Esophagus (tissue), 2 donors: ENCODE data around the gene AHDC1. TPM values are rescaled to one million over a fixed set of nuclear protein-coding genes. Genes with fewer than 3 reads are reported as not detected.
"Not testable (repeated sequence)": the region's sequence is repeated elsewhere in the genome, so short reads cannot be mapped to it uniquely, and the experiment has no call there.

Experiments
- H3K27ac ChIP-seq, 2 donors: one replicate each; pipeline ENCODE4 v1.5.1; 2013; ENCODE audit warnings: low read depth in 2 of 2, mild to moderate bottlenecking in 2 of 2, inconsistent platforms in 1 of 2, low read length in 1 of 2, moderate library complexity in 1 of 2
- H3K27me3 ChIP-seq, 2 donors: one replicate each; pipeline ENCODE4 v1.6.1; 2013; ENCODE audit warnings: low read length in 2 of 2, control low read depth in 1 of 2, mild to moderate bottlenecking in 1 of 2; ENCODE audit not compliant: insufficient read depth in 2 of 2, control insufficient read depth in 1 of 2
- H3K36me3 ChIP-seq, 2 donors: one replicate each; pipeline ENCODE4 v1.6.1; 2013; ENCODE audit warnings: low read length in 1 of 2; ENCODE audit not compliant: control insufficient read depth in 2 of 2, insufficient read depth in 2 of 2
- H3K4me1 ChIP-seq, 2 donors: one replicate each; pipeline ENCODE4 v1.6.1; 2013; ENCODE audit warnings: low read length in 1 of 2; ENCODE audit not compliant: control insufficient read depth in 2 of 2, insufficient read depth in 2 of 2
- H3K4me3 ChIP-seq, 2 donors: one replicate each; pipeline ENCODE4 v1.5.1; 2013; ENCODE audit warnings: low read length in 2 of 2, mild to moderate bottlenecking in 2 of 2, low read depth in 1 of 2, moderate library complexity in 1 of 2
- H3K9me3 ChIP-seq, 2 donors: one replicate each; pipeline ENCODE4 v1.6.1; 2013; ENCODE audit warnings: mild to moderate bottlenecking in 2 of 2, low read depth in 1 of 2, low read length in 1 of 2, moderate library complexity in 1 of 2; ENCODE audit not compliant: control insufficient read depth in 2 of 2, insufficient read depth in 1 of 2
- WGBS, 2 donors: extraction: QIAGEN DNeasy Blood & Tissue Kit; methylation state at CpG; one replicate each; pipeline ENCODE4 v1.1.7; 2013; 5-methylcytosine and 5-hydroxymethylcytosine counted together
- polyA plus RNA-seq, 2 donors: library from polyadenylated mRNA; stranded (reverse); fragments of 200-250 nt; gene quantifications; one replicate each; pipeline ENCODE4 v1.2.3, GENCODE V29; 2013
- donor health status: healthy with polysubstance abuse.
- donor health status: Bipolar disorder and iron deficiency.

Gene AHDC1
- polyA plus RNA-seq, 2 donors = 24.7 to 58.4 TPM

DNA sequence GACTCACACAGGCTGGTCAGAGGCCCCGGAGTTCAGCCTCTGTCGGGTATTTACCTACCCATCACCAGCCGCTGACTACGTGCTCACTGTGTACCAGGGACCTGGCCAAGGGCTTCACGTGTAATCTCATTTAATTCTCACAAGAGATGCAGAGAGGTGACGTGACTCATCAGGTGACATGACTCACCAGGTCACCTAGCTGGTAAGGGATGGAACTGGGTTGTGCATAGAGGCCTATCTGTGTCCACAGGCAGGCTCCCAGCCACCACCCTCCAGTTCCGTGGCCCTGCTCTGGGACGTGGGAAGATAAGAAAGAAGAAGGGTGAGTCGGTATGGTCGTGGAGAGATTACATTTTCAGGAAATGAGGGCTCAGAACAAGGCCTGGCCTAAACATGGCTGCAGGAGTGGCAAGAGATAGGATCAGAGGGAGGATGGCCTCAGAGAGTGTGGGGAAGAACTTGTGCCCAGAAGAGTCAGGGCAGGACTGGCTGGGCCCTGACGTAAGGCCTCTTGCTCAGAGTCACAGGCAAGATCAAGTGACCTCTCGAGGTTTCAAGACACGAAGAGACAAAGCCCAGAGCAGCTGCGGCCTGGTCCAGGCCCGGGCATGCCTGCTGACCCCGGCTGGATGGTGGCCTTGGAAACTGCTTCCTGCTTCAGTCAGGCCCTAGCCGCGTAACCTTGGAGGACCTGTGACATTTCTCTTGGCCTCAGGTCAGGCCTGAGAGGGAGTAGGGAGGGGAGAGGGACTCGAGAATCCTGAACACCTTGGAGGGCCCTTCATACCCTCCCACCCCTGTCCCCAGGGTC is 61.3 kb downstream of the AHDC1 start:
- H3K36me3 ChIP-seq = peaks cover 2 to 19% of the 10 kb centered on the region in 2 donors
- no peak overlapping the region for H3K4me3 ChIP-seq
- peaks cover 4 to 48% of the 10 kb centered on the region in 2 donors for H3K4me1 ChIP-seq
- WGBS, 2 donors = 37 to 47% methylated on average over 19 of the region's 19 CpGs
- no peaks in the 10 kb centered on the region for H3K27me3 ChIP-seq
- H3K9me3 ChIP-seq = peaks cover 0 to under 1% of the 10 kb centered on the region in 2 donors
- H3K27ac ChIP-seq = peak overlapping the region; percentile 92 to 99

DNA sequence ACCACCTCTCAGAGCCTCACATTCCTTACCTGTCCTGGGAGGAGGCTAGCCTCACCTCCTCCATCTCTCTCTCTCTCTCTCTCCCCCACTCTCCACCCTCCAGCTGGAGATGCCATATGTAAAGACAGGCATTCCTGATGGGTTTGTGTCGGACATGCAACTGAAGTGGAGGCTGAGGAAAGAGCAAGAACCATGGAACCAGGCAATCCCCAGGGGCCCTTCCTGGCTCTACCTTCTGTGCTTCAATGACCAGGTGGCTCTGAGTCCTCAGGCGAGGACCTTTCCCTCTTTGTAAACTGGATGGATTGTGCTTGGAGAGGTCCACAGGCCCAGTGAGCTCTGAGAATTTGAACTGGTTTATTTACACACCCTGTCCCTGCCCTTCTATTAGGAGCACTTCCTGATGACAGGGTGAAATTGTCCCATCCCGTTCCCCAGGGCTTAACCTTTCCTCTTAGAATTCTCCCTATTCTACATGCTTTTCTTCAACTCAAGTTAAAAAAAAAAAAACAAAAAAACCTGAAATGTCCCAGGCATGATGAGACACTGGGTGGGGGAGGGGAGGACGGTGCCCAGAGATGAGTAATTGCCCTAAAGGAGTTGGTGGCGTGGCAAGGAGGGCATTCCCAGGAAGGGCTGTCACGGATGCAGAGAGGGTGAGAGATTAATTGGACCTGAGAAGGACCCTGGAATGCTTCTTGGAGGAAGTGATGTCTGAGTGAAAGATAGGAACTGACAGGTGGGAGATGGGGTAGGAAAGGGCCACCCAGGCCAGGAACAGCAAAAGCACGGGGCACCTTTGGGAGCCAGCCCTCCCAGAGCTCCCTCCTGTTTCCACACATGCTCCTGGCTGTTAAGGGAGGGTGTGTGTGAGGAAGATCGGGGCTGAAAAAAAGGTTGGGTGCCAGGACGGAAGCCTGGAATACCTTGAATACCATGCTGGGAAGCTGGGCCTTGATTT is 63.8 kb downstream of the AHDC1 start:
- Histone ChIP-seq H3K9me3 (no peaks in the 10 kb centered on the region), H3K27ac (peak overlapping the region; percentile 92 to 99), H3K4me1 (peaks cover 14 to 56% of the 10 kb centered on the region in 2 donors), H3K4me3 (no peak overlapping the region), H3K27me3 (no peaks in the 10 kb centered on the region), H3K36me3 (peaks cover 4 to 12% of the 10 kb centered on the region in 2 donors)
- 42 to 55% methylated on average over 9 of the region's 9 CpGs for WGBS, 2 donors

DNA sequence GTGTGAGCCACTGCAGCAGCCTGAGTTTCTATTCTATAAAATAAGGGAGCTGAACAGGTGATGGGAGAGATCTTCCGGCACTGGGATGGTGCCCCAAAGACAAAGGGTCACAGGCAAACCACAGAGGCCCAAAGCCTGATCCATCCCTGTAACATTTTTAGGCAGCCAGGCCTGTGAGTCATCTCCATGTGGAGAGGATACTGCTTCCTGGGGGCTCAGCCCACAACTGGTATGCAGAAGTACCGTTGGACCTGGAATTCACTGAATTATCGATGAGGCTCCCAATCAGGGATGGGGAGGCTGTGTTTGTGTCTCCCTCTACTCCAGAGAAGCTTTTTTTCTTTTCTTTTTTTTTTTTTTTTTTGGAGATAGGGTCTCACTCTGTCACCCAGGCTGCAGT is 65.2 kb downstream of the AHDC1 start:
- Histone ChIP-seq H3K9me3 (no peaks in the 10 kb centered on the region), H3K36me3 (peaks cover 4 to 9% of the 10 kb centered on the region in 2 donors), H3K4me3 (no peak overlapping the region), H3K27me3 (no peaks in the 10 kb centered on the region), H3K27ac (peak overlapping the region; percentile 75 to 99), H3K4me1 (peaks cover 14 to 48% of the 10 kb centered on the region in 2 donors)
- 27 to 60% methylated on average over 3 of the region's 3 CpGs for WGBS, 2 donors

DNA sequence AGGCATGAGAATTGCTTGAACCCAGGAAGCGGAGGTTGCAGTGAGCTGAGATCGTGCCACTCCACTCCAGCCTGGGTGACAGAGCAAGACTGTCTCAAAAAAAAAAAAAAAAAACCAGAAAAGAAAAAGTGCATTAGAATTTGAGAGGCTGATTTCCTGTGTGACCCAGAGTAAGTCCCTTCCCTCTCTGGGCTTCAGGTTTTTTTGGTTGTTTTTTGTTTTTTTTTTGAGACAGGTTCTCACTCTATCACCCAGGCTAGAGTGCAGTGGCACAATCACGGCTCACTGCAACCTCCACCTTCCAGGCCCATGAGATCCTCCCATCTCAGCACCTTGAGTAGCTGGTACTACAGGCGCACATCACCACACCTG is 65.7 kb downstream of the AHDC1 start:
- WGBS, 2 donors = 92 to 93% methylated on average over 4 of the region's 4 CpGs
- peaks cover 14 to 45% of the 10 kb centered on the region in 2 donors for H3K4me1 ChIP-seq
- H3K27me3 ChIP-seq, H3K4me3 ChIP-seq, H3K9me3 ChIP-seq: not testable (repeated sequence)
- peak overlapping the region; percentile 75 to 99 for H3K27ac ChIP-seq
- H3K36me3 ChIP-seq = peaks cover 4 to 12% of the 10 kb centered on the region in 2 donors

DNA sequence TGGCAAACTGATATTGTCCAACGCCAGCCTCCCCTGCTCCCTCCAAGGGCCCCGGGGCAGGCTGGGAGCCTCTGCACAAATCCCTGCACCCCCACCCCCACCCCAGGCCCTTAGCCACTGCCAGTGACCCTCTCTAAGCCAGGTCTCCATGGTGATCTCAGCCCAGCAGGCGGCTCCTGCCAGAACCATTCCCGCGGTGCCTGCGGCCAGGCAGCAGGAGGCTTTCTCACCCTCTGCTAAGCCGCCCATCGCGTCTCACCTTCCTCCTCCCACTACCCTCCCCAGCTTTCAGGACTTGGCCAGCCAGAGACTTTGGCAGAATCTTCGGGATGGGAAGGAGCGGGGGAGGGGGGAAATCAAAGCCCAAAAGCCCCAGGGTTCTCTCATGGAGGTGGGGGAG is 67.2 kb downstream of the AHDC1 start:
- Histone ChIP-seq H3K4me3 (no peak overlapping the region), H3K9me3 (no peaks in the 10 kb centered on the region)

DNA sequence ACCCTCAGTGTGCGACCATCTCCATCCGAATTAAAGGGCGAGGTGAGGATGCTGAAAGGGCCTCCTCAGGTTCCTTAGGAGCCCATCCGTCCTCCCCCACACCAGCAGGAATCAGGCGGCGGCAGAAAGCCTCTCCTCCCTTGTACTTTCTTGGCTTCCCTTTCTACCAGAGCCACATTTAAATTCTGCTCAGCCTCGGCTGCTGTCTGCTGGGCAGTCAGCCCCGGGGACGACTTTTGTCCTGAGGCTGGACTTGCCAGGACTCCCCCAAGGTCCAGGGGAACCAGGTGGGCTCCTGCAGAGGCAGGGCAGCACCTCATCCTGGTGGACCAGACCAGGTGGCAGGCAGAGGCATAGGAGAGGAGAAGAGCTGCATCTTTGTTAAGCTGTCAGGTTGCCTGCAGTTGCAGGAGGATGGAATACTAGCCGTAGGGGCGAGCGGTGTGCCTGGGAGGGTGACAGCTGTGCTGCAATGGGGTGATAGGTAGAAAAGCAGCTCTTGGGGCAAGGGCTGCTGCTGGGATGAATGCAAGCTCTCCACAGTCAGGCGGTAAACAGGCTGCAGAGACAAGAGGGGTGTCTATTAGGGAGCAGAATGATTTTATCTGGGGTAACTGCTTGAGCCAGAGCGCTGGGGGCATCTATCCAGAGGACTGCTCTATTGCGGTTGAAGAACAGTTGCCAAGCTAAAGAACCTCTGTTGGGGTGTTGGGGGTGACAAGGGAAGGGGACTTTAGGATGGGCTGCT is 67.8 kb downstream of the AHDC1 start:
- 46 to 57% methylated on average over 15 of the region's 15 CpGs for WGBS, 2 donors
- H3K9me3 ChIP-seq = no peaks in the 10 kb centered on the region
- H3K27me3 ChIP-seq = no peaks in the 10 kb centered on the region
- H3K36me3 ChIP-seq = peaks cover 4 to 21% of the 10 kb centered on the region in 2 donors
- peaks cover 12 to 40% of the 10 kb centered on the region in 2 donors for H3K4me1 ChIP-seq
- peak overlapping the region; percentile 95 to 99 for H3K27ac ChIP-seq
- H3K4me3 ChIP-seq = no peak overlapping the region

More for the DNA sequence above, 67.2 kb downstream of the AHDC1 start:
- H3K4me1 ChIP-seq = peaks cover 12 to 38% of the 10 kb centered on the region in 2 donors
- 27 to 30% methylated on average over 11 of the region's 11 CpGs for WGBS, 2 donors
- H3K27ac ChIP-seq = peak overlapping the region; percentile 95 to 99
- no peaks in the 10 kb centered on the region for H3K27me3 ChIP-seq
- peaks cover 4 to 23% of the 10 kb centered on the region in 2 donors for H3K36me3 ChIP-seq

DNA sequence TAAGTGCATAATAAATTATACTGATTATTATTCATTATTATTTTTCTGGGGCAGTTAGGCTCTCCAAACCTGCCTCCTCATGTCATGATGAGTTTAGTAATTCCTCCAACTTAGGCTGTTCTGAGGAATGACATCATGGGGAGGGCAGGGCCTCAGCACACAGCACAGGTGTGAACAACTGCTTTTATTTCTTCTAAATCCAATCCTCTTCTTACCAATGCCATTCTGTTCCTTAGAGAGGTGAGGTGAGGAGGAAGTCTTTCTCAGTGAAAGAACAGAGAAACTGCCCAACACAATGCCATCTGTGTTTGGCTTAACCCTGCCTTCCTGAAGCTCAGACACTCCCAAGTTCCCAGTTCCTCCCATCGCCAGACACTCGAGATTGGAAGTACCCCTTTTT is 68.6 kb downstream of the AHDC1 start:
- WGBS, 2 donors = 15 to 31% methylated on average over 2 of the region's 2 CpGs
- Histone ChIP-seq H3K36me3 (peaks cover 4 to 21% of the 10 kb centered on the region in 2 donors), H3K27ac (peak overlapping the region; percentile 95 to 99), H3K4me3 (no peak overlapping the region), H3K9me3 (no peaks in the 10 kb centered on the region), H3K4me1 (peaks cover 10 to 37% of the 10 kb centered on the region in 2 donors), H3K27me3 (no peaks in the 10 kb centered on the region)

DNA sequence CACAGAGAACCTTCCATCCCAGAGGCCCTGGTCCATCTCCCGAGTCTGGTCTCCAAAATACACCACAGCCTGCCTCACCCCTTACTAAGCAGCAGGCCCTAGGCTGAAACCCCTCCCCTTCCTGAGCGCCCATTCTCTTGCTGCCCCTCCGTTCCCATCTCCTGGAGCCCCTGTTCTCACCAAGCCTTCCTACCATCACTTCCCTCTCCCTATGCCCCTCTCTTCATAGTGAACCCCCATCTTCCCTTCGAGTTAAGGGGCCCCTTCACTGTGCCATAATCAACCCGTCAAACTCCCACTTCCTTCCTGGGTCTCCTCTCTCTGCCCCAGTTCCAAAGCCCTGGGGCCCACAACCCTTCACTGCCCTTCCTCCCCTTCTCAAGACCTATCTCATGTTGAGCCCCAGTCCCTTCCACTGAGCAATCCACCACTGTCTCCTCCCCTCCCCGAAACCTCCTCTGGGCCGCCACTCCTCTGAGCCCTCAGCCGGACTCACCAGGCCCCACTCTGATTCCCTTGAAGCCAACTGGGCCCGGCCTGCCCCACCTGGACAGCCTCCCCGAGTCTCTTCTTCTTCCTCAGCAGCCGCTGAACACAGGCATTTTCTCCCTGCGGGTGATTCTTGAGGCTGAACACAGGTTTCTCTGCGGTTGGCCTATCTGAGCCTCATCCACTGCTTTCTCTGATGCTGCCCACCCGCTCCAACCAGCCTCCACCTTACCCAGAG is 71.8 kb downstream of the AHDC1 start:
- Histone ChIP-seq H3K4me1 (peaks cover 10 to 44% of the 10 kb centered on the region in 2 donors), H3K36me3 (peaks cover 0 to 17% of the 10 kb centered on the region in 2 donors), H3K27ac (peak overlapping the region in 1 of 2 donors; percentile 75), H3K4me3 (no peak overlapping the region), H3K27me3 (no peaks in the 10 kb centered on the region), H3K9me3 (no peaks in the 10 kb centered on the region)
- 87 to 88% methylated on average over 14 of the region's 14 CpGs for WGBS, 2 donors
